Activated CD4-positive, alpha-beta memory T cell treated with anti-CD3 and anti-CD28 coated beads for 36 hours (primary cell): ENCODE results near the gene ZNF266. TPM values are rescaled to one million over a fixed set of nuclear protein-coding genes. Genes with fewer than 3 reads are reported as not detected.

Experiments used
- CTCF ChIA-PET: fragments of 350-600 bp; sonication (Branson Sonifier 250); formaldehyde crosslinking; loops from one replicate; lab custom pipeline; 2021; ENCODE audit warnings: antibody characterized with exemption, inconsistent platforms; lab: Charles Lee
- POLR2A ChIA-PET: fragments of 350-600 bp; sonication (Branson Sonifier 250); formaldehyde crosslinking; loops from one replicate; lab custom pipeline; 2021; ENCODE audit warnings: antibody characterized with exemption; lab: Charles Lee
- DNase-seq: peaks from one replicate; pipeline ENCODE4 v3.0.0-alpha.2; 2020
- H3K27ac Mint-ChIP-seq: one replicate; pipeline ENCODE4 v1.8.0; 2021; ENCODE audit warnings: mixed read lengths
- H3K27me3 Mint-ChIP-seq: one replicate; pipeline ENCODE4 v1.8.0; 2021; ENCODE audit warnings: mixed read lengths
- H3K36me3 Mint-ChIP-seq: one replicate; pipeline ENCODE4 v1.8.0; 2021; ENCODE audit warnings: mixed read lengths
- H3K4me1 Mint-ChIP-seq: one replicate; pipeline ENCODE4 v1.8.0; 2021; ENCODE audit warnings: low read depth, mixed read lengths
- H3K4me3 Mint-ChIP-seq: one replicate; pipeline ENCODE4 v1.8.0; 2021; ENCODE audit warnings: mild to moderate bottlenecking, mixed read lengths
- H3K9me3 Mint-ChIP-seq: one replicate; pipeline ENCODE4 v1.8.0; 2021; ENCODE audit warnings: mixed read lengths
- intact Hi-C: fragments of 100-400 bp; cut with micrococcal nuclease; formaldehyde crosslinking; loops from one replicate; pipeline ENCODE4 v1.15.1; 2023
- total RNA-seq, 2 experiments: library from RNA; stranded (reverse); gene quantifications; one replicate each; pipeline ENCODE4 v1.2.3, GENCODE V29; 2021

ZNF266 gene
- 10 to 100 TPM; 20.0 to 23.4 TPM for total RNA-seq

DNA sequence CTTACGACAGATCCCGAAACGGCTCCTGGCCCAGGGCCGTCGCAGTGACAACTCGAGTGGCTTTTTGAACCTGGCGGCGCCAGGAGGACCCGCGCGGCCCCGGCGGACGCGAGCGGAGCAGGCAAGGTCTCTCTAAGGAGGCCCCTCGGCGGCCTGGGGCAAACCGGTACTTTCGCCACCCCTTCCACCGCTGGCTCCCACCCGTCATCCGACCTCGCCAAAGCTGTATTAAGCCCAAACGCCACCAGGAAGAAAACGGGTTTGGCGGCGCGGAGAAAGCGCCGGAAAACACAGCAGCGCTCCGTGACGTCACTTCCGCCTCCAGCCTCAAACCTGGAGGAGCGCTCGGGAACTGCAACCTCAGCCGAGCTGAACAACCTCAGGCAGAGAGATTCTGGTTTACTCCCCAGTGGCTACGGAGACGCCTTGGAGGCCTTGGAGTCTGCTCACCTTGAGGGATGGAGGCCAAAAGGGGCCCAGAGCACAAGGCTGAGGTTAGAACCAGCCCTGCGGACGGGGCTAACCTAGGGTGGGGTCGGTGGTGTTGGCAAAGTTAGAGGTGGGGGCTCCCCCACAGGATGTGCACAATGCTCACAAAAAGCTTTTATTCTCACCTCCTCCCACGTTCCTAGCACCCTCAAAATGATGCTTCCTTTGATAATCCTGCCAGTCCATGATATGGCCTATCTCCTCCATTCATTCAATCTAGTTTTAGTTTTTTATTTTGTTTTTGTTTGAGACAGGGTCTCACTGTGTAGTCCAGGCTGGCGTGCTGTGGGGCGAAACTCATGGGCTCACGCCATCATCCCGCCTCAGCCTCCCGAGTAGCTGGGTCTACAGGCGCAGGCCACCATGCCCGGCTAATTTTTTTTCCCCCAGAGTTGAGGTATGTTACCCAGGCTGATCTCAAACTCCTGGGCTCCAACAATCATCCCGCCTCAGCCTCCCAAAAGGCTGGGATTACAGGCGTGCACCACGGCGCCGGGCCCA, at the start of gene ZNF266:
Gene ZNF266 (minus strand): TSS at position 295 of the 990 bp plus-strand sequence. CDS start 15,484 bp downstream, outside the sequence.
- H3K4me1 Mint-ChIP-seq: peaks cover 33% of the 10 kb centered on the region
- ChIA-PET CTCF (interaction anchor here (0.9 to 1.3 kb wide), 2 partner anchors 231 to 495 kb away, joined by 3 to 5 read pairs; no protein-coding TSS in a partner anchor), POLR2A (interaction anchor here (0.7 to 2.0 kb wide), 3 partner anchors 138 to 295 kb away, joined by 3 to 7 read pairs (median 3); partner anchors contain the start of gene ZNF121)
- no peaks in the 10 kb centered on the region for H3K27me3 Mint-ChIP-seq
- peak within 1 kb of the TSS; percentile 94 for H3K4me3 Mint-ChIP-seq
- H3K9me3 Mint-ChIP-seq: peaks cover 4% of the 10 kb centered on the region
- H3K27ac Mint-ChIP-seq: peak within 1 kb of the TSS; percentile 98
- intact Hi-C loops: loop anchor here (1.0 to 10.0 kb wide), 5 partner anchors 126 to 359 kb away; partner anchors contain the start of genes ZNF121, ZNF317, ZNF699 and ZNF846
- peaks cover 39% of the 10 kb centered on the region for H3K36me3 Mint-ChIP-seq
- peak; percentile 96 for DNase-seq

DNA sequence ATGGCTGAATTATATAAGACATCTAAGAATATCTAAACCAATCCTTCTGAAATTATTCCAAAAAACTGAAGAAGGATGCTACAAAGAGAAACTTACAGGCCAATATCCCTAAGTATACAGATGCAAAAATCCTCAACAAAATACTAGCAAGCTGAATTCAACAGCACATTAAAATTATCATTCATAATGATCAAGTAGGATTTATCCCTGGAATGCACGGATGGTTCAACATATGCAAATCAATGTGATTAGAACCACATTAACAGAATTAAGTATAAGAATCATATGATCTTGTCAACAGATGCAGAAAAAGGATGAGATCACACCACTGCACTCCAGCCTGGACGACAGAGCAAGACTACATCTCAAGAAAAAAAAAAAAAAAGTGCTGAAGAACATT, 49.8 kb upstream of the ZNF266 start:
- peaks cover 18% of the 10 kb centered on the region for H3K36me3 Mint-ChIP-seq
- ChIA-PET CTCF (no interaction called here), POLR2A (no interaction called here)
- H3K9me3 Mint-ChIP-seq: peaks cover 64% of the 10 kb centered on the region
- H3K4me3 Mint-ChIP-seq: no peak overlapping the region
- H3K4me1 Mint-ChIP-seq: no peaks in the 10 kb centered on the region
- intact Hi-C loops: no loop called here
- no peak overlapping the region for H3K27ac Mint-ChIP-seq
- DNase-seq: no peak
- H3K27me3 Mint-ChIP-seq: no peaks in the 10 kb centered on the region

DNA sequence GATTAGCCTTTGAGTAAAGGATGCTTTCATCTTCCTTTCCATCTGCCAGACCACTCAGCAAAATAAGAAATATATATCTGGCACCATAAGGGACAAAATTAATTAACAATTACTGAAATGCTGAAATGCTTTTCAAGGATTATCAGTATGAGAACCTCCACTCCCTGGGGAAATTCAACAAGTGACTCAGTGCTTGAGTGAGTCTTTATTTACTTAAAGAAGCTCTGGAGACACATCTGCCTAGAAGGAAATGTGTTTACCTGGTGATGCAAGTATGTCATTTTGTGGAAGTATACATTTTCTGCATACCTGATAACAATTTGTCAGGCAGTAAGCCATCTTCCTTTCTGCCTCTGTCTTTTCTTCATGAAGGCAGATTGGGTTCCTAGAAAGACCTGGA, 39.6 kb upstream of the ZNF266 start:
- Mint-ChIP-seq H3K27ac (no peak overlapping the region), H3K4me1 (no peaks in the 10 kb centered on the region), H3K36me3 (peaks cover 8% of the 10 kb centered on the region), H3K27me3 (peaks cover 2% of the 10 kb centered on the region), H3K4me3 (no peak overlapping the region), H3K9me3 (peaks cover 34% of the 10 kb centered on the region)
- DNase-seq: no peak
- ChIA-PET POLR2A (no interaction called here), CTCF (no interaction called here)
- intact Hi-C loops: no loop called here

DNA sequence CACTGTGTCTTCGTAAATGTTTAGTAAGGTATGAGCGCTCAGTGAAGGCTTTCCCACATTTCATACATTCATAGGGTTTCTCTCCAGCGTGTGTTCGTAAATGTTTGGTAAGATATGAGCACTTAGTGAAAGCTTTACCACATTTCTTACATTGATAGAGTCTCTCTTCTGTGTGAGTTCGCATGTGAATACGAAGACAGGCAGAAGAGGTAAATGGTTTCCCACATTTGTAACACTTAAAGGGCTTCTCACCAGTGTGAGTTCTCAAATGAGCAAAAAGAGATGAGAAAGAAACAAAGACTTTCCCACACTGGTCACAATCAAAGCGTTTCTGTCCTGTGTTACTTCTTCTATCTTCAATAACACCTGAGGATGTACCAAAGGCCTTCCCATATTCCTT, 31.8 kb upstream of the ZNF266 start:
- peaks cover 66% of the 10 kb centered on the region for H3K9me3 Mint-ChIP-seq

DNA sequence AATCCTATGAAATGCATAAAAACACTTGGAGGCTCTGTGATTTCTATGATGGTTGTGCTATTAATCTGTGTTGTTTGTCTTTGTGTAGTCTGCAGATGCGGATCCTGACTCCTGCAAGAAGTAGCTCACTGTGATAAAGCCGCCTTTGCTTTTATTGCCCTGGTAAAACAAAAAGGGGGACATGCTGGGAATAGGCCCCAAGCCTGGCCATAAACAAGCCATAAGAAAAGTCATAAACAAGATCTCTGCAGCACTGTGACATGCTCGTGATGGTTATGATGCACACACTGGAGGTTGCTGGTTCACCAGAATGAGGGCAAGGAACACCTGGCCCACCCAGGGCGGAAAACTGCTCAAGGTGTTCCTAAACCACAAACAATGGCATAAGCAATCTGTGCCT, 26.6 kb upstream of the ZNF266 start:
- ChIA-PET CTCF (interaction anchor here (0.6 kb wide), 1 partner anchor 335 kb away, joined by 3 read pairs; no protein-coding TSS in a partner anchor), POLR2A (no interaction called here)
- H3K4me1 Mint-ChIP-seq: no peaks in the 10 kb centered on the region
- DNase-seq: no peak
- no peak overlapping the region for H3K4me3 Mint-ChIP-seq
- H3K27me3 Mint-ChIP-seq: no peaks in the 10 kb centered on the region
- intact Hi-C loops: no loop called here
- no peak overlapping the region for H3K27ac Mint-ChIP-seq
- H3K36me3 Mint-ChIP-seq: peaks cover 29% of the 10 kb centered on the region
- peaks cover 79% of the 10 kb centered on the region for H3K9me3 Mint-ChIP-seq

More for the DNA sequence above, 31.8 kb upstream of the ZNF266 start:
- peaks cover 19% of the 10 kb centered on the region for H3K36me3 Mint-ChIP-seq
- no peaks in the 10 kb centered on the region for H3K4me1 Mint-ChIP-seq
- no peak overlapping the region for H3K4me3 Mint-ChIP-seq
- no peak for DNase-seq
- H3K27ac Mint-ChIP-seq: no peak overlapping the region
- intact Hi-C loops: no loop called here
- ChIA-PET POLR2A (no interaction called here), CTCF (no interaction called here)
- no peaks in the 10 kb centered on the region for H3K27me3 Mint-ChIP-seq

DNA sequence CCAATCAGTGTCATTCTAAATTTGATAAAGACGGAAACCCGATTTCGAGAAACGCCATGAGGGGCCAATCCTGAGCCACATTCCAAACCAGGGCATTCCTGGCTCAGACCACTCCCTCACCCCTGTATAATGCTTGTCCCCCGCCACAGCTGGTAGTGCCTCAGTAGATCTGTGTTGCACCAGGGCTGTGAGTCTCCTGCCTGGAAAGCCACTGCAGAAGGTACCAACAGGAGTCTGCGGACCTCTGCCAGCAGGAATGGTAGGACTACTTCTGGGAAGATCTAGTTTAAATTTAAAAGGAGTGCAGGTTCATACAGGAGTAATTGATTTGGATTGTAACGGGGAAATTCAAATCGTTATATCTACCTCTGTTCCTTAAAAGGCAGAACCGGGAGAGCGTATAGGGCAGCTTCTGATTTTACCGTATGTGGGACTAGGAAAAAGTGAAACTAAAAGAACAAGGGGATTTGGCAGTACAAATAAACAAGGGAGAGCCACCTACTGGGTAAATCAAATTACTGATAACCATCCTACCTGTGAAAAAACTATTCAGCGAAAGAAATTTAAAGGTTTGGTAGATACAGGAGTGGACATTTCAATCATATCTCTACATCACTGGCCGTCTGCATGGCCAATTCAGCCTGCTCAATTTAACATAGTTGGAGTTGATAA, 20.8 kb upstream of the ZNF266 start:
- Mint-ChIP-seq H3K9me3 (peaks cover 86% of the 10 kb centered on the region), H3K36me3 (peaks cover 19% of the 10 kb centered on the region), H3K4me3 (no peak overlapping the region), H3K4me1 (no peaks in the 10 kb centered on the region), H3K27ac (no peak overlapping the region), H3K27me3 (no peaks in the 10 kb centered on the region)
- DNase-seq: no peak
- intact Hi-C loops: no loop called here
- ChIA-PET CTCF (no interaction called here), POLR2A (no interaction called here)

DNA sequence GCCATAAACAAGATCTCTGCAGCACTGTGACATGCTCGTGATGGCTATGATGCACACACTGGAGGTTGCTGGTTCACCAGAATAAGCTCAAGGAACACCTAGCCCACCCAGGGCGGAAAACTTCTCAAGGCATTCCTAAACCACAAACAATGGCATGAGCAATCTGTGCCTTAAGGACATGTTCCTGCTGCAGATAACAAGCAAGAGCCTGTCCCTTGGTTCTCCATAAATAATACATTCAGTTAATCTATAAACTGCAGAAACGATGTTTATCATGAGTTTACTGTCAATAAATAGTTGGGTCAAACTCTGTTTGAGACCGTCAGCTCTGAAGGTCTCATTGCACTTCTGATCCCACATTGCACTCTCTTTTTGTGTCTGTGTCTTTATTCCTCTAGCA, 18.6 kb upstream of the ZNF266 start:
- no peaks in the 10 kb centered on the region for H3K4me1 Mint-ChIP-seq
- no peak overlapping the region for H3K27ac Mint-ChIP-seq
- H3K9me3 Mint-ChIP-seq: peaks cover 84% of the 10 kb centered on the region
- no peak overlapping the region for H3K4me3 Mint-ChIP-seq
- intact Hi-C loops: no loop called here
- H3K27me3 Mint-ChIP-seq: no peaks in the 10 kb centered on the region
- no peak for DNase-seq
- peaks cover 16% of the 10 kb centered on the region for H3K36me3 Mint-ChIP-seq
- CTCF ChIA-PET: interaction anchor here (0.9 kb wide), 1 partner anchor 24 kb away, joined by 4 read pairs; no protein-coding TSS in a partner anchor
- POLR2A ChIA-PET: no interaction called here

DNA sequence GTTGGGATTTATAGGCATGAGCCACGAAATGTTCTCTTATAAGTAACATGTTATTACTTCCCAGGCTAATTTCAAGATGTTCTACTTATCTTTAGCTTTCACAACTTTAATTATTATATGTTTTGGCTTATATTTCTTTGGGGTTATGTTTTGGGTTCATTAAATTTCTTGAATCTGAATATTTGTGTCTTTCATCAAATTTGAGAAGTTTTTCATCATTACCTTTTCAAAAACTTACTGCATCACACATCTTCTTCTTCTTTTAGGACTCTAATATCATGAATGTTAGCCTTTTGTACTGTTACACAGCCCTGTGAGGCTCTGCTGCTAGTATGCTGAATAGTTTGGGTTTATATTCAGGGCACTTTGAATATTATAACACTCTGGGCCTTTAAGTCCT, 9.7 kb upstream of the ZNF266 start:
- POLR2A ChIA-PET: no interaction called here
- CTCF ChIA-PET: interaction anchor here (0.8 kb wide), 1 partner anchor 14 kb away, joined by 3 read pairs; no protein-coding TSS in a partner anchor
- DNase-seq: no peak
- no peak overlapping the region for H3K4me3 Mint-ChIP-seq
- H3K27ac Mint-ChIP-seq: no peak overlapping the region
- H3K36me3 Mint-ChIP-seq: peaks cover 44% of the 10 kb centered on the region
- intact Hi-C loops: no loop called here
- H3K27me3 Mint-ChIP-seq: no peaks in the 10 kb centered on the region
- peaks cover 60% of the 10 kb centered on the region for H3K9me3 Mint-ChIP-seq
- no peaks in the 10 kb centered on the region for H3K4me1 Mint-ChIP-seq

DNA sequence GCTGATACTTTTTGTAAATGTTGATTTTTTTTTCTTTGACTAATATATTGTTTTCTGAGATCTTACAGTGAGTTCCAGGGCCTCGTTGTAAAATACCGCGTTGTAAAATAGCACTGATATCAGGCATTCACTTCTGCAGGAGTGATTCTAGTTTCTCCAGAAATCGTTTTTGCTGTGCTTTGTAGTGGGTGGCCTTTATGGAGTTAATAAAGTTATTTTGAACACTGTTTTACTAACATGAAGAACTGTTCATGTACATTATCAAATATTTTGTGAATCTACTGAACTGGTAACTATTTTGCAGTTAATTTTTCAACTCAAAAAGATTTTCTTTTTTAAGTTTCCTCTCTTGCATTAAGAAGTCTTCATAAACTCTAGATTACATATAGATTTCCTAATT, 985 bp upstream of the ZNF266 start:
- H3K27ac Mint-ChIP-seq: peak overlapping the region; percentile 98
- ChIA-PET CTCF (interaction anchor here (1.3 kb wide), 1 partner anchor 232 kb away, joined by 5 read pairs; no protein-coding TSS in a partner anchor), POLR2A (interaction anchor here (1.3 to 2.0 kb wide), 2 partner anchors 148 to 296 kb away, joined by 3 to 7 read pairs; partner anchors contain the start of gene ZNF121)
- peak overlapping the region; percentile 94 for H3K4me3 Mint-ChIP-seq
- intact Hi-C loops: loop anchor here (5.0 to 10.0 kb wide), 2 partner anchors 146 to 358 kb away; partner anchors contain the start of gene ZNF121
- H3K4me1 Mint-ChIP-seq: peaks cover 33% of the 10 kb centered on the region
- peaks cover 5% of the 10 kb centered on the region for H3K9me3 Mint-ChIP-seq
- no peaks in the 10 kb centered on the region for H3K27me3 Mint-ChIP-seq
- peaks cover 33% of the 10 kb centered on the region for H3K36me3 Mint-ChIP-seq
- DNase-seq: no peak

DNA sequence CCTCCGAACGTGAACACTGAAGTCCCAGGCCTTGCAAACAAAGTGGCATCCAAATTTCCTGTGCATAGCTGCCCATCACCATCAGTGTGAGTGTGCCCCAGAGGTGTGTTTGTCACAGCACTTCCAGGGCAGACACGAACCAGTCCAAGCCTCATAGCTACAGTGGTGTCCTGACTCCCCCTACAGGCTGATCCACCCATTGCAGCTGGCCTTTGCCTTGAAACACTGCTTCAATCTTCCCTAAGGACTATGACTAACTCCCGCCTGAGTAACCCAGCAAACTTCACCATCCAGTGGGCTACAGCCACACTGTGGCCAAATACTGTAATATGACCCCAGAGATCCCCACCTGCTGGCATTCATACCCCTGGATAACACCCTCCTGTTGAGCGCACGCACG, 3.9 kb downstream of the ZNF266 start:
- no peak overlapping the region for H3K27ac Mint-ChIP-seq
- DNase-seq: peak; percentile 69
- no peaks in the 10 kb centered on the region for H3K27me3 Mint-ChIP-seq
- ChIA-PET CTCF (interaction anchor here (1.0 to 2.8 kb wide), 4 partner anchors 9 to 226 kb away, joined by 3 to 14 read pairs (median 6); no protein-coding TSS in a partner anchor), POLR2A (no interaction called here)
- H3K36me3 Mint-ChIP-seq: peaks cover 73% of the 10 kb centered on the region
- H3K4me3 Mint-ChIP-seq: no peak overlapping the region
- peaks cover 31% of the 10 kb centered on the region for H3K4me1 Mint-ChIP-seq
- H3K9me3 Mint-ChIP-seq: peaks cover 18% of the 10 kb centered on the region
- intact Hi-C loops: loop anchor here (1.0 to 10.0 kb wide), 2 partner anchors 226 to 363 kb away; no protein-coding TSS in a partner anchor

DNA sequence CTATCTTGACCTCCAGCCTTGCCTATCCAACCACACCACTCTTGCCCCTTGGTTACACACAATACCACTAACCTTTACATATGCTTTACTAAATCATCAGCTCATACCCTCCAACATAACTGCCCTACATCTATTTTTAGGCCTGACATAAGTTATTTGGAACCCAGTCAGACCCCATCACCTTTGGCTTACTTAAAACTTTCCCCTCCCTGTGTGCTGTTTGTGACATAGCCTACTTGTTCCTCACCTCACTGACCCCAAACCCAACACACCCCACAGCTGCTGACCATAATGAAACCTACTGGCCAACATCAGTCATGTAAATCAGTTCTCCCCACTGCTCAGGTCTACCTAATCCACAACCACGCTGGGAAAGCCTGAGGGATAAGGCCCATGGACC, 4.9 kb downstream of the ZNF266 start:
- Mint-ChIP-seq H3K4me1 (peaks cover 22% of the 10 kb centered on the region), H3K4me3 (no peak overlapping the region), H3K27me3 (no peaks in the 10 kb centered on the region), H3K36me3 (peaks cover 82% of the 10 kb centered on the region), H3K27ac (no peak overlapping the region), H3K9me3 (peaks cover 25% of the 10 kb centered on the region)
- ChIA-PET CTCF (interaction anchor here (0.6 to 1.7 kb wide), 3 partner anchors 10 to 119 kb away, joined by 4 to 8 read pairs (median 5); no protein-coding TSS in a partner anchor), POLR2A (no interaction called here)
- DNase-seq: no peak
- intact Hi-C loops: loop anchor here (10.0 kb wide), 1 partner anchor 364 kb away; no protein-coding TSS in a partner anchor
